Caki2 (cell line): Measurements from ENCODE around the gene S100G. TPM values are rescaled to one million over a fixed set of nuclear protein-coding genes. Genes with fewer than 3 reads are reported as not detected.
A peak's percentile ranks its signal among the peaks of the same experiment; 100 is the strongest.

Experiments
- DNase-seq: peaks from one replicate; pipeline ENCODE4 v3.0.0-alpha.2; 2015; ENCODE audit warnings: low read depth
- in situ Hi-C: cut with HindIII; loops from 2 replicates; pipeline ENCODE4 v1.10.0; 2016; ENCODE audit warnings: low sequenced_read_pairs, low pct_unique_long_range_greater_than_20kb, mixed read lengths
- total RNA-seq: library from RNA; depleted of rRNA; stranded (reverse); fragments of >200 nt; shearing (Covaris generic); gene quantifications from 2 replicates; pipeline ENCODE4 v1.2.3, GENCODE V29; 2014; ENCODE audit warnings: low replicate concordance; rRNA removed

The S100G gene
- total RNA-seq, 1 experiment from 2014 or later = not detected

DNA sequence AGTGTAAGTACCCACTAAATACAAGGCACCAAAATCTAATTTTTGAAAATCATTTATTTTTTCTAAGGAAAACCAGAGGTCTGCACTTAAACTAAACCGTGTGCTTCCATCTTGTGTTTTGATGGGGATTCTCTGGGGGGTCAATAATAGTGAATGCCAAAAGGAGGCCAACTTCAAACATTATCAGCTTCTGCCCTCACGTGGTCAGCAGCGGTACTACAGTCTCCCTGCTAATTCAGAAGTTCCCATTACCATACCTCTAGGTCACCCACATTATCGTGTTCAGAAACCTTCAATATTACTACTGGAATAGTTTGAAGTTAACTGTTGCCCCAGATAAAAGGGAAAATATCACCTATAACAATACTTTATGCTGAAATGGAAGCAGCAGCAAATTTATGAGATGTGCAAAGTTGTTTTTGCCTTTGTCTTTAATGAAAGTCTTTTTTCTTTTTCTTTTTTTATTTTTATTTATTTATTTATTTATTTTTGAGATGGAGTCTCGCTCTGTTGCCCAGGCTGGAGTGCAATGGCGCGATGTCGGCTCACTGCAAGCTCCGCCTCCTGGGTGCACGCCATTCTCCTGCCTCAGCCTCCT is 45.2 kb downstream of the S100G start:
- in situ Hi-C loops = no loop called here
- DNase-seq = peak; percentile 27

GRCh38 chrX:16696956-16697355 is 47.0 kb downstream of the S100G start:
- DNase-seq = no peak
- in situ Hi-C loops = no loop called here

- in situ Hi-C loops = no loop called here
Measured at GRCh38 chrX:16699389-16699788, 49.4 kb downstream of the S100G start.

GRCh38 chrX:16700734-16701133 is 50.8 kb downstream of the S100G start:
- in situ Hi-C loops = no loop called here
- DNase-seq = no peak

More at GRCh38 chrX:16699389-16699788, 49.4 kb downstream of the S100G start:
- DNase-seq = no peak

- in situ Hi-C loops = no loop called here
Measured at GRCh38 chrX:16702700-16703599, 53.0 kb downstream of the S100G start.

More at GRCh38 chrX:16702700-16703599, 53.0 kb downstream of the S100G start:
- DNase-seq = no peak

Other genes with a start within 250 kb of the S100G start
- gene CTPS2, start 62.5 kb downstream of the S100G start, total RNA-seq = 20.0 and 40.9 TPM in 2 replicates
- 54.8 and 56.8 TPM in 2 replicates for gene SYAP1, start 69.5 kb downstream of the S100G start, total RNA-seq
- 7.1 and 9.6 TPM in 2 replicates for gene TXLNG, start 136.3 kb downstream of the S100G start, total RNA-seq
- 85.5 and 124 TPM in 2 replicates for gene RBBP7, start 220.2 kb downstream of the S100G start, total RNA-seq